ENCODE results near the gene KHDRBS1.
A peak's percentile ranks its signal among the peaks of the same experiment; 100 is the strongest.
"Not testable (repeated sequence)": the region's sequence is repeated elsewhere in the genome, so short reads cannot be mapped to it uniquely, and the experiment has no call there.

Gene KHDRBS1

DNA sequence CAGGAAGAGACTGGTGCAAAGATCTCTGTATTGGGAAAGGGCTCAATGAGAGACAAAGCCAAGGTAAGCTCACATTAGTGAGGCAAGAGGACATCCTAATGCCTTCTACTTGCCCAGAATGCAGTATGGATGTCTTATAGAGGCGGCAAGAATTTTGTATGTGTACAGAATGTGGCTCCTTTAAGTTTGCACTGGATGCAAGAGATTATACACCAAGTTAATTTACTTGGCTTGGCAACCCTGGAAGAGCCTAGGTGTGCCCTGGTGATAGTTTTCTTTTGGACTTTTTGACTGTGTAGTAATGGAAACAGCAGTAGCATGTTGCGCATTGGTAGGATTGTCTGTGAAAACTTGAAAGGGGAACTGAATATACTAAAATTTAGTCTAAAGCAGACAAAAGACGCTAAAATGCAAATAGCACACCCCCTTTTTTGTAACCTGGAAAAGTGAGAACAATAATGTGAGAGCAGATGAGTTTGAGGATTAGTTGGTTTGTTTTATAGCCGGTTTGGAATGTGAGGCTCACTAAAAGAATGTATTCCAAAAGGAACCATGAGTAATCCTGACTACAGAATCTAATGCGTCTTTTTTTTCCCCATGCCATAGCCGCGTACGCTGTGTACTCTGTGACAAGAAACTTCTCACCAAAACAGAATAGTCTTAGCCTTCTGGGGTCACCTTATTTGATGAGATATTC, 18.1 kb downstream of the KHDRBS1 start:
- DNase-seq (ENCODE audit: insufficient read length, low spot score) (no peak), FAIRE-seq (peak; percentile 50)
- no peak for TF ChIP-seq POLR2A (IDR thresholded peaks at IDR 0.05; ENCODE audit: low read depth, low read length)

DNA sequence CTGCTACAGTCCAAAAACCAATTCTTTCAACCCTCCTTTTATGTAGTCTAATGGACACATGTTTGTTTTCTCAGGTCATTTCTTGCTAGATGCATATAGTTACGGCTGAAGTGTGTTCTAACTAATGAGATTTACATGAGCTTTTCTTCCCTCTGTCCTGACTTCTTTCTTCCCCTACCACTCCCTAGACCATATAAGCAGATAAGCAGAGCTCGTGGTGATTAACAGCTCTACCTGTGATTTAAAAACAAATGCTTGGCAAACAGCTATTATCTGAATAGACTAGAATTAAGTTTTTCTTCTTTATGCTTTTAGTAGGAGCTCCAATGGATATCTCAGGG, 18.6 kb downstream of the KHDRBS1 start:
- no peak for TF ChIP-seq POLR2A (IDR thresholded peaks at IDR 0.05; ENCODE audit: low read depth, low read length)
- FAIRE-seq = no peak
- DNase-seq (ENCODE audit: insufficient read length, low spot score) = no peak

DNA sequence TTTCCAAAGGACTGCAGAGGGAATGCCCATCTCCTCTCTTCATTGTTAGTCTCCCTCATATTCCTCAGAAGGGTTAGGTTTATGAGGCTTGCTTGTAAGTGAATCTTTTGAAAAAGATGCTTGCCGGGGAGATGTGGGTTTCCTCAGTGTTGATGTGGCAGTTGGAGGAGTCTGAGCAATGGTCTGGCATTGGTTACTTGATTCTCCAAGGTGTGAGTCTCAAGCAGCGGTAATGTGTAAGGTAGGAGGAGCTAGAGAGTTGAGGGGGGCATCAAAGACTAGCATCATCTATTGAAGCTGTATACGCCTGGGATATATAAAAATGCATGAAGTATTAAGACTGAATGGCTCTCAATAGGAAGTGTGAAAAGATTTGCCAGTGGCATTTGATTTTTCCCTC, 21.5 kb downstream of the KHDRBS1 start:
- DNase-seq (ENCODE audit: insufficient read length, low spot score) (no peak), FAIRE-seq (no peak)
- TF ChIP-seq POLR2A (IDR thresholded peaks at IDR 0.05; ENCODE audit: low read depth, low read length) = no peak

DNA sequence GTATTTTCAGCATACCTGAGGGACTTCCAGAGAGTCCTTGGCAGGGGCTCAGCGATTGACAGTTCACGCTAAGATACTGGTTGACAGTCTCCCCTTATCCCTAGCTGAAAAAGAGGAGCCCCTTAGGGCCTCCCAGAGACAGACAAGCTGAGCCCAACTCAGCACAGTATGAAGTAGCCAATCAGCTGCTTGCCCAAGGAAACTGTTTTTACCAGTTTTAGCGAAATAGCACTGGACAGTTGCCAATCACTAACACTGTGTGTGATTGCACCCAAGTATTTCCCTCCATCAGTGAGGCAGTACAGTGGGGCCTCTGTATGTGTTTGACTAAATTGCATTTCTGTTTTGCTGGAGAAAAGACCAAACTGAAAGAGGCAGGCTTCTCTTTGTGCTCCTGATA, 27.0 kb downstream of the KHDRBS1 start:
- no peak for FAIRE-seq
- TF ChIP-seq POLR2A (IDR thresholded peaks at IDR 0.05; ENCODE audit: low read depth, low read length) = no peak
- no peak for DNase-seq (ENCODE audit: insufficient read length, low spot score)

DNA sequence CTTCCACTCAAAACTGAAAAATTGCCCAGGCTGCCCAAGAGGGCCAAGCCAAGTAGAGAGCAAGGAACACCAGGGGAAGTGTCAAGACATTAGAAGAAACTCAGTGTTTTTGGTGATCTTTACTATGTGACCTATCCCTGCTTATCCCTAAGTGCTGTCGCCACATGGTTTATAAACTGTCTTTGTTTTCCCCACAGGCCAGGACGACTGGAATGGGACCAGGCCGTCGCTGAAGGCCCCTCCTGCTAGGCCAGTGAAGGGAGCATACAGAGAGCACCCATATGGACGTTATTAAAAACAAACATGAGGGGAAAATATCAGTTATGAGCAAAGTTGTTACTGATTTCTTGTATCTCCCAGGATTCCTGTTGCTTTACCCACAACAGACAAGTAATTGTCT, 28.7 kb downstream of the KHDRBS1 start:
- TF ChIP-seq POLR2A (IDR thresholded peaks at IDR 0.05; ENCODE audit: low read depth, low read length) = no peak
- no peak for FAIRE-seq

DNA sequence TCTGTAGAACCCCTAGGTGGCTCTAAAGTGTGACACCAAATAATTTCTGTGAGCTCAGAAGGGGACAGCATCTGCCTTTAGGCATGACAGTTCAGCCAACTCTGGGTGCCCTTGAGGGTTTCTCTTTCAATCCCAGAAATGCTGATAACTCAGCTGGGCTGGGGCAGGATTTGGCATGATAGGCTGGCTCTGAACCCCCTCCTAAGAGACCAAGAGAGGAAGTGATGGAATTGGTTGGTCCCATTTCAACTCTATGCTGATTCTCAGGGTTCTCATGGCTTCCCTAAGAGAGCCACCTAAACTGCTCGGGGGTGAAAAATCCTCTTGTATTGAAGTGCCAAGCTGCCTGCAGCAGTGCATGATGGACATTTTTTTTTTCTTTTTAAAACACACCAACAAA, 30.6 kb downstream of the KHDRBS1 start:
- FAIRE-seq (no peak), DNase-seq (ENCODE audit: insufficient read length, low spot score) (no peak)
- no peak for TF ChIP-seq POLR2A (IDR thresholded peaks at IDR 0.05; ENCODE audit: low read depth, low read length)

More for the DNA sequence above, 28.7 kb downstream of the KHDRBS1 start:
- no peak for DNase-seq (ENCODE audit: insufficient read length, low spot score)

DNA sequence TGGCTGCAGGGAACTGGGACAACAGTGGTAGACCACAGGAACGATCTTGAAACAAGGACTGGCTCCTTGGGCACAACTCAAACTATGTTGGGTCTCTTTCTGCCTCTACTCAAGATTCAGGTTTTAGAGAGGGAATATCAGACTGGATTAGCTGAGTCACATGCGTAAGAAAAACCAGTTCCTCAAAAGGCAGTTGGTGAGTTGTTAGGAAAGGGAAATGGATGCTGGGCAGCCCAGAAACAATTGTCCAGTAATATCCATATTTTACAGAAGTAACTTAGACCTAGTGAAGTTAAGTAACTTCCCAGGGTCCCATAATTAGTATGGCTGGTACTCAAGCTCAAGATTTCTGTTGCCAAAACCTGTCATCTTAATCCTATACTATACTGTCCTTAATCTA, 32.1 kb downstream of the KHDRBS1 start:
- TF ChIP-seq POLR2A (IDR thresholded peaks at IDR 0.05; ENCODE audit: low read depth, low read length) = no peak
- DNase-seq (ENCODE audit: insufficient read length, low spot score) = no peak
- FAIRE-seq = no peak

DNA sequence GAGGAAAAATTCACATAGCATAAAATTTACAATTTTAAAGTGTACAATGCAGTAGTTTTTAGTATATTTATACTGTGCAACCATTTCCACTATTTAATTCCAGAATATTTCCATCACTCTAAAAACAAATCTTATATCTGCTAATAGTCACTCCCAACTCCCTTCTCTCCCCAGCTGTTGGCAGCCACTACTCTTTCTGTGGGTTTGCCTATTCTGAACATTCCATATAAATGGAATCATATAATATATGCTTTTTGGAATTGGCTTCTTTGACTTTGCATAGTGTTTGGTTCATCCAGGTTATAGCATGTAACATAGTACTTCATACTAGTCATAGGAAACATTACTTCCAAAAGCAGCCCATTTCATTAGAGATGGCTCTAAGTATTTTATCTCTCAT, 34.0 kb downstream of the KHDRBS1 start:
- no peak for FAIRE-seq

DNA sequence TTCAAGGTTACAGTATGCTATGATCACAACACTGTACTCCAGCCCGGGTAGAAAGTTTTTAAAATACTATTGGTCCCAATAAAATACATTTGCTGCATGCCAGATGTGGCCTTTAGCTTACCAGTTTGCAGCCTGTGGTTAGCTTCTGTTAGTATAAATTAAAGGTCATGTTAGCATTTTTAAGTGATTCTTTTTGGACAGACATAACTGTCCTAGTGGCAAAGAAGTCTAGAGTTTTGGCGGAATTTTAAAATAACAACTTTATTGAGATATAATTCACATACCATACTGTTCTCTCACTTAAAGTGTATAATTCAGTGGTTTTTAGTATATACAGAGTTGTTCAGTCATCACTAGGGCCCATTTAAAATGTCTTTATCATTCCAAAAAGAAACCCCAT, 34.8 kb downstream of the KHDRBS1 start:
- no peak for FAIRE-seq
- no peak for TF ChIP-seq POLR2A (IDR thresholded peaks at IDR 0.05; ENCODE audit: low read depth, low read length)
- DNase-seq (ENCODE audit: insufficient read length, low spot score) = no peak

More for the DNA sequence above, 34.0 kb downstream of the KHDRBS1 start:
- no peak for DNase-seq (ENCODE audit: insufficient read length, low spot score)
- no peak for TF ChIP-seq POLR2A (IDR thresholded peaks at IDR 0.05; ENCODE audit: low read depth, low read length)

DNA sequence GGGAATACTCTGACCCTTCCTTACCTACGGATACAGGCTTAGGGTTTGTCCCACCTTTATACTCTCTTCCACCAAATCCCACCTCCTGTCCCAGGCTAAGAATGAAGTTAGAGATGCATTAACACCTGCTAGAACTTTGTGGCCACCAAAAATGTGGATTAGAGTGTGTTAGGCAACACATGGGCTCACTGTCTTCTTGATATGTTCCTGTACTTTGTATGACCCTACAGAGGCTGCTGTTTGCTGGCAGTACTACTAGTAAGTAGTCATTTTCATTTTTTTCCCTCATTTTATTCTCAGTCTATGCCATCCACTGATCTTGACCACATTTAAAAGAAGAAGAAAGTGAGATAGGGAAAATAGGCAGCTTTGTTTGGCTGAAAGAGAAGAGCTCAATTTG, 38.0 kb downstream of the KHDRBS1 start:
- DNase-seq (ENCODE audit: insufficient read length, low spot score) = no peak
- TF ChIP-seq POLR2A (IDR thresholded peaks at IDR 0.05; ENCODE audit: low read depth, low read length) = no peak
- no peak for FAIRE-seq

DNA sequence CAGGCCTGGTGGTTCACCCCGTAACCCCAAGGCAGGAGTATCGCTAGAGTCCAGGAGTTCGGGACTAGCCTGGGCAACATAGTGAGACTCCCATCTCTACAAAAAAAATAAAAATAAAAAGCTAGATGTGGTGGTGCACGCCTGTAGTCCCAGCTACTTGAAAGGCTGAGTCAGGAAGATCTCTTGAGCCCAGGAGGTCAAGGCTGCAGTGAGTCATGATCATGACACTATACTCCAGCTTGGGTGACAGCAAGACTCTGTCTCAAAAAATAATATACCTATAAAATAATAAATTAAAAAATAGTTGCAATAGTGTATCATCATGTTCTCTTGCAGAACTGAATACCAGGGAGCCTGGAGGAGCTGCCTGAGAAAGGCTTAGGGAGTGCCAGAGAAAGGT, 39.2 kb downstream of the KHDRBS1 start:
- DNase-seq (ENCODE audit: insufficient read length, low spot score) (no peak), FAIRE-seq (no peak)
- TF ChIP-seq POLR2A (IDR thresholded peaks at IDR 0.05; ENCODE audit: low read depth, low read length) = no peak

DNA sequence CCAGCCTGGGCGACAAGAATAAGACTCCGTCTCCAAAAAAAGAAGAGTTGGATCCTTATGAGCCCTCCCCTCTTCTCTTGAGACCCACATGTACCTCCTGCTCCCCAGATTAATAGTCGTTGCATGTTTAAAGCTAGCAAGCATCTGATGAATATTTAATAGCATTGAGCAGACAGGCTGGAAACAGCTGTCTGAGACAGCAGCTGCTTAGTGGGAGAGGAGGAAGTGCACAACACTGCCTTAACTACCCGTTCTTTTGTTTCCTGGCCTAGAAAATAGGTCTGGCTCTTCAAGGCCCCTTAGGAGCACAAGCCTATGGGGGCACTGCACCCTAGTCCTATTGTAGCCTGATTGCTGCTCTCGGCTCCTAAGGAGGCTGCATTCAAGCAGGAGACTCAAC, 41.7 kb downstream of the KHDRBS1 start:
- no peak for TF ChIP-seq POLR2A (IDR thresholded peaks at IDR 0.05; ENCODE audit: low read depth, low read length)
- DNase-seq (ENCODE audit: insufficient read length, low spot score) = no peak
- no peak for FAIRE-seq

DNA sequence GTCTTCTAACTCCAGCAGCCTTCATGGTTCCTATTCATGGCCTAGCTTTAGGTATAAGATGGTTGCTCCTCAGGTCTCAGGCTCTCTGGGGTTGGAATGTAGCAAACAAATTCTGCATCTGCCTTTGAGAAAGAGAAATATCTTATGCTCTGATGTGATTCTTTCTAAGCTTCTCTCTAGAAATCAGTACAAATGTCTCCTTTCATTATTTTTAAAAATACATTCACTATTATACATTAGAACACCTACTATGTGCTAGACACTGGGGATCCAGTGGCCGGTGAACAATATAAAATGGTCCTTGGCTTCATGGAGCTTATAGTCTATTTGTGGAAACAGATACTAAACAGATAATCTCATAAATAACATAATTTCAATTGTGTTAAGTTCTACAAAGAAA, 42.9 kb downstream of the KHDRBS1 start:
- DNase-seq (ENCODE audit: insufficient read length, low spot score) = no peak
- FAIRE-seq = no peak
- TF ChIP-seq POLR2A (IDR thresholded peaks at IDR 0.05; ENCODE audit: low read depth, low read length) = no peak

DNA sequence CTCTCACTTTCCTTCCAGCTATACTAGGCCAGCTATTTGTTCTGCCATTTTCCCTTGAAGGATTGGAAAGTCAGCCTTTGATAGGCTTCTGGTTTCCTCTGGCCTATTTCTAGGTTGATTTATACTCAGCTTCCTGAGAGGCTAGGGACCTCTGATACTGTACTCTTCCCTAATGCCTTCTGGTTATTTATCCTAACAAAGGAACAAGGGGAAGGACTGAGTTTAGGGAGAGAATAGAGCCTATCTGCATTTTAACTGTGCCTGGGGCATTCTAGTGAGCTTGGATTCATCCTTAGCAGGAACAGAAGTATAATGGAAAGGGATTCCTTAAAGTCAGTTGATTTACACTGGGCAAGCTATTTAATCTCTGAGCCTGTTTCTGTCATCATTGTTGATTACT, 47.2 kb downstream of the KHDRBS1 start:
- TF ChIP-seq POLR2A (IDR thresholded peaks at IDR 0.05; ENCODE audit: low read depth, low read length) = no peak
- DNase-seq (ENCODE audit: insufficient read length, low spot score) (no peak), FAIRE-seq (no peak)

DNA sequence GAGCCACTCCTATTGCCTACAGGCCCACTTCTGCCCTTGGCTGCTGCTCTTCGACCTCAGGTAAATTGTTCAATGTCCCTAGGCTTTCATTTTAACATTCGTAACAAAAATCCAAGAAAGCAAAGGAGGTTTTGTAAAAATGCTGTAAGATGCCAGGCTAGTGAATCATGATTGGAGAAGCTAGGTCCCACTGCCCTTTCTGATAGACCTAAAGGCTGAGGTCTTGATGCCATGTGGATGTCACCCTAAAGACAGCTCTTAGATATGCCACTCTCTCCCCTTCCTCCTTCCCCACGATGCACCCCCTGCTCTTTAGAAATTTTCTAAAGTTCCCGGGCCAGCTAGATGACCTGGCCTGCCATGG, 49.2 kb downstream of the KHDRBS1 start:
- TF ChIP-seq POLR2A (IDR thresholded peaks at IDR 0.05; ENCODE audit: low read depth, low read length) = no peak
- DNase-seq (ENCODE audit: insufficient read length, low spot score) (no peak), FAIRE-seq (no peak)

DNA sequence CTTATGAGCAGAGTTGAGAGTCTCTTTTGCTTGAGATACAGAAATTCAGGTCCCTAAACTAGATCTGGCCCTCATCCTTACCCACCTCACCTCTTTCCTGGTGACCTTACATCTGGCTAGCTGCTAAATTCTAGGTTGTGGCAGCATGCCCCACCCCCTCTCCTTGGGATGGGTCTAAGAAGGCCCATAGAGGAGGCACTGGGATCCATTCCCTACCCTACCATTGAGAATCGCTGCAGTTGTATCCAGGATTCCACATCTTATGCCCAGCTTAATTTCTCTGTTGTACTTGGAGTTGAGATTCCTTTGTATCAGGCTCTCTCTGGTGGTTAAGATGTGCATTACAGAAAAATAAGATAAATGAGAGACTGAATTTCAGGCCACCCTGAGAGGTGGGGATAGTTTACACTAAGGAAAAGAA, 49.6 kb downstream of the KHDRBS1 start:
- no peak for TF ChIP-seq POLR2A (IDR thresholded peaks at IDR 0.05; ENCODE audit: low read depth, low read length)
- FAIRE-seq (peak; percentile 11), DNase-seq (ENCODE audit: insufficient read length, low spot score) (no peak)

DNA sequence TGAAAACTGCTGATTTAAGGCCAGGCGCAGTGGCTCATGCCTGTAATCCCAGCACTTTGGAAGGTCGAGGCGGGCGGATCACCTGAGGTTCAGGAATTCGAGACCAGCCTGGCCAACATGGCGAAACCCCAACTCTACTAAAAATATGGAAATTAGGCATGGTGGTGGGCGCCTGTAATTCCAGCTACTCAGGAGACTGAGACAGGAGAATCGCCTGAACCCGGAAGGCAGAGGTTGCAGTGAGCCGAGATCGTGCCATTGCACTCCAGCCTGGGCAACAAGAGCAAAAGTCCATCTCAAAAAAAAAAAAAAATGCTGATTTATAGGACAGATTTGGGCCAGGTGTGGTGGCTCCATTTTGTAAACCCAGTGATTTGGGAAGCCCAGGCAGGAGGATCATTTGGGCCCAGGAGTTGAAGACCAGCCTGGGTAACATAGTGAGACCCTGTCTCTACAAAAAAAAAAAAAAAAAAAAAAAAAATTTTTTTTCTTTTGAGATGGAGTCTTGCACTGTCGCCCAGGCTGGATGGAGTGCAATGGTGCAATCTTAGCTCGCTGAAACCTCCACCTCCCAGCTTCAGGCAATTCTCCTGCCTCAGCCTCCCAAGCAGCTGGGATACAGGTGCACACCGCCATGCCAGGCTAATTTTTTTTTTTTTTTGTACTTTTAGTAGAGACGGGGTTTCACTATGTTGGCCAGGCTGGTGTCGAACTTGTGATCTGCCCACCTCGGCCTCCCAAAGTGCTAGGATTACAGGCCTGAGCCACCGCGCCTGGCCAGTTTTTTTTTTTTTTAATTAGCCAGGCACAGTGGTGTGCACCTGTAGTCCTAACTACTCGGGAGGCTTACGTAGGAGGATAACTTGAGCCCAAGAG, 52.2 kb downstream of the KHDRBS1 start:
- not testable (repeated sequence) for FAIRE-seq; DNase-seq (ENCODE audit: insufficient read length, low spot score)

Data from H54 (cell line).